ENCODE results near the gene VSIG2.
A peak's percentile ranks its signal among the peaks of the same experiment; 100 is the strongest.

Gene VSIG2

GRCh38 chr11:124763156-124763947 lies 11.3 kb upstream of the VSIG2 start:
- peak; percentile 56 for DNase-seq

- DNase-seq: no peak
Measured at GRCh38 chr11:124762624-124763155, 10.6 kb upstream of the VSIG2 start.

GRCh38 chr11:124762105-124762623 lies 10.1 kb upstream of the VSIG2 start, which contains the start of gene ESAM:
TSS of gene ESAM (minus strand) at chr11:124762290. CDS start at chr11:124762154, 136 bp downstream.
- no peak for DNase-seq

GRCh38 chr11:124761301-124762104 lies 9.4 kb upstream of the VSIG2 start:
- no peak for DNase-seq

- DNase-seq: no peak
Measured at GRCh38 chr11:124760806-124761205, 8.8 kb upstream of the VSIG2 start.

- DNase-seq: no peak
Measured at GRCh38 chr11:124760205-124760652, 8.2 kb upstream of the VSIG2 start.

GRCh38 chr11:124759266-124760204 lies 7.5 kb upstream of the VSIG2 start:
- no peak for DNase-seq

GRCh38 chr11:124758355-124759265 lies 6.6 kb upstream of the VSIG2 start:
- peak; percentile 37 for DNase-seq

GRCh38 chr11:124757320-124757719 lies 5.3 kb upstream of the VSIG2 start:
- DNase-seq: no peak

GRCh38 chr11:124756753-124757227 lies 4.7 kb upstream of the VSIG2 start:
- DNase-seq: no peak

- DNase-seq: no peak
Measured at GRCh38 chr11:124756033-124756752, 4.1 kb upstream of the VSIG2 start.

- DNase-seq: no peak
Measured at GRCh38 chr11:124754710-124755109, 2.7 kb upstream of the VSIG2 start.

- no peak for DNase-seq
Measured at GRCh38 chr11:124754309-124754708, 2.3 kb upstream of the VSIG2 start.

GRCh38 chr11:124753624-124754023 lies 1.6 kb upstream of the VSIG2 start:
- DNase-seq: no peak

- no peak for DNase-seq
Measured at GRCh38 chr11:124753205-124753604, 1.1 kb upstream of the VSIG2 start.

GRCh38 chr11:124752471-124753102 lies 532 bp upstream of the VSIG2 start:
- no peak for DNase-seq

GRCh38 chr11:124751391-124751740 lies 689 bp downstream of the VSIG2 start:
- no peak for DNase-seq

- no peak for DNase-seq
Measured at GRCh38 chr11:124749912-124750311, 2.1 kb downstream of the VSIG2 start.

- no peak for DNase-seq
Measured at GRCh38 chr11:124748481-124749343, 3.3 kb downstream of the VSIG2 start.
